HepG2 (cell line): ENCODE measurements around the gene OR52L1. TPM values are rescaled to one million over a fixed set of nuclear protein-coding genes. Genes with fewer than 3 reads are reported as not detected.

Experiments
- ATAC-seq: fragments of 200-7000 bp; cut with Tn5 transposase; 3 replicates; pipeline ENCODE4 v1.9.1; 2020; ENCODE audit warnings: mild to moderate bottlenecking, moderate library complexity
- BruUV-seq: library from RNA; stranded (reverse); fragments of 400-500 nt; replicated peaks from 2 replicates; lab custom pipeline; 2021; lab: Mats Ljungman, UMichigan
- CTCF ChIA-PET: fragments of 300-600 bp; formaldehyde crosslinking; extraction: SDS; loops from one replicate; lab custom pipeline; 2021; ENCODE audit warnings: low total read pairs, inconsistent platforms, low intra/inter-chr PET ratio; lab: Yijun Ruan, JAX
- POLR2A ChIA-PET: fragments of 350-600 bp; sonication (Branson Sonifier 250); formaldehyde crosslinking; loops from one replicate; lab custom pipeline; 2020; ENCODE audit warnings: antibody characterized with exemption, inconsistent platforms; lab: Yijun Ruan, JAX
- DNase-seq: peaks from one replicate; pipeline ENCODE4 v3.0.0-alpha.2; 2015; ENCODE audit warnings: low spot score
- FAIRE-seq: peaks from 3 replicates; lab custom pipeline; 2011; peaks lifted over from hg19 to GRCh38; lab: Jason Lieb, UNC
- H2AFZ ChIP-seq: one replicate; pipeline ENCODE4 v1.6.1; 2011; ENCODE audit warnings: low read length, inconsistent platforms
- H3K27ac ChIP-seq: fragments of 300-600 bp; 3 replicates; pipeline ENCODE4 v1.8.0; 2011; ENCODE audit warnings: mixed run types, mild to moderate bottlenecking, mixed read lengths, low read length, inconsistent platforms; ENCODE audit not compliant: insufficient read depth; ENCODE audit errors: extremely low read length
- H3K27me3 ChIP-seq, 2 experiments: fragments of 200-600 bp in 1 of 2; 2 replicates in 1 of 2; 3 replicates in 1 of 2; pipeline versions ENCODE4 v1.6.0 to v1.8.0; 2011; ENCODE audit warnings: low read length in 2 of 2, mild to moderate bottlenecking in 2 of 2, moderate library complexity in 2 of 2, inconsistent platforms in 1 of 2; ENCODE audit not compliant: insufficient read depth in 2 of 2, control insufficient read depth in 1 of 2
- H3K36me3 ChIP-seq, 2 experiments: fragments of 200-600 bp in 1 of 2; replicated peaks in 1 of 2; 2 replicates in 1 of 2; 3 replicates in 1 of 2; pipeline versions ENCODE4 v1.5.1 to v1.8.0; 2011; ENCODE audit warnings: low read length in 2 of 2, inconsistent platforms in 1 of 2; ENCODE audit not compliant: insufficient read depth in 2 of 2, control insufficient read depth in 1 of 2
- H3K4me1 ChIP-seq: 2 replicates; pipeline ENCODE4 v1.5.1; 2012; ENCODE audit warnings: low read length, inconsistent platforms; ENCODE audit not compliant: insufficient read depth
- H3K4me2 ChIP-seq: 2 replicates; pipeline ENCODE4 v1.6.0; 2011; ENCODE audit warnings: low read depth, low read length, inconsistent platforms
- H3K4me3 ChIP-seq, 3 experiments: fragments of 200-600 bp in 1 of 3; sonication (generic), shearing (Covaris generic) in 1 of 3; replicated peaks in 1 of 3; 2 replicates each; pipeline ENCODE4 v1.5.1; 2011 to 2016; ENCODE audit warnings: low read length in 3 of 3, inconsistent platforms in 2 of 3, low read depth in 2 of 3, mild to moderate bottlenecking in 2 of 3, control low read depth in 1 of 3, mixed read lengths in 1 of 3; ENCODE audit not compliant: insufficient read depth in 1 of 3
- H3K79me2 ChIP-seq: one replicate; pipeline ENCODE4 v1.6.1; 2011; ENCODE audit warnings: low read length, inconsistent platforms; ENCODE audit not compliant: insufficient read depth
- H3K9ac ChIP-seq: 2 replicates; pipeline ENCODE4 v1.6.0; 2011; ENCODE audit warnings: mild to moderate bottlenecking, low read depth, low read length, inconsistent platforms; ENCODE audit not compliant: insufficient read depth
- H3K9me3 ChIP-seq: 2 replicates; pipeline ENCODE4 v1.5.1; 2012; ENCODE audit warnings: mild to moderate bottlenecking, low read length
- H4K20me1 ChIP-seq: 2 replicates; pipeline ENCODE4 v1.6.0; 2011; ENCODE audit warnings: inconsistent platforms, mild to moderate bottlenecking, low read length, moderate library complexity; ENCODE audit not compliant: insufficient read depth
- CHD2 ChIP-seq: IDR thresholded peaks from 2 replicates; pipeline ENCODE4 v1.6.1; 2011; ENCODE audit warnings: low read depth, low read length, improper control_type of control experiment
- FOXK1 ChIP-seq: sonication (generic); formaldehyde crosslinking; IDR thresholded peaks from 2 replicates; pipeline ENCODE4 v1.4.0; 2020; ENCODE audit warnings: low read depth, missing genetic modification reagents, borderline replicate concordance
- HIVEP1 ChIP-seq: sonication (generic); formaldehyde crosslinking; IDR thresholded peaks from 2 replicates; pipeline ENCODE4 v1.4.0; 2020; ENCODE audit warnings: mild to moderate bottlenecking, missing genetic modification reagents
- IKZF4 ChIP-seq: sonication (generic); formaldehyde crosslinking; IDR thresholded peaks from 2 replicates; pipeline ENCODE4 v1.5.1; 2020; ENCODE audit warnings: borderline replicate concordance, mild to moderate bottlenecking, low read depth, missing genetic modification reagents; ENCODE audit errors: not compliant biosample characterization
- MIER2 ChIP-seq: IDR thresholded peaks from 2 replicates; pipeline ENCODE4 v1.6.1; 2016; ENCODE audit warnings: missing biosample characterization, missing genetic modification reagents
- MYC ChIP-seq: sonication (generic); formaldehyde crosslinking; IDR thresholded peaks from 2 replicates; pipeline ENCODE4 v1.9.0; 2021; ENCODE audit warnings: missing genetic modification reagents, borderline replicate concordance
- RARA ChIP-seq: IDR thresholded peaks from 2 replicates; pipeline ENCODE4 v1.6.1; 2016; ENCODE audit warnings: missing genetic modification reagents, missing compliant biosample characterization
- RBAK ChIP-seq: sonication (generic); formaldehyde crosslinking; IDR thresholded peaks from 2 replicates; pipeline ENCODE4 v1.5.1; 2020; ENCODE audit warnings: mild to moderate bottlenecking, missing genetic modification reagents
- ZBTB21 ChIP-seq: sonication (generic); formaldehyde crosslinking; IDR thresholded peaks from 2 replicates; pipeline ENCODE4 v1.4.0; 2020; ENCODE audit warnings: missing genetic modification reagents
- ZNF160 ChIP-seq: sonication (generic); formaldehyde crosslinking; IDR thresholded peaks from 2 replicates; pipeline ENCODE4 v1.8.0; 2022; ENCODE audit warnings: mild to moderate bottlenecking, inconsistent platforms, missing genetic modification reagents
- ZNF501 ChIP-seq: sonication (generic); formaldehyde crosslinking; IDR thresholded peaks from 2 replicates; pipeline ENCODE4 v1.5.1; 2020; ENCODE audit warnings: mild to moderate bottlenecking, moderate library complexity, missing genetic modification reagents
- WGBS: methylation state at CpG from one replicate; pipeline ENCODE4 v1.1.6; 2017; ENCODE audit warnings: low lambda C conversion rate; 5-methylcytosine and 5-hydroxymethylcytosine counted together
- in situ Hi-C: cut with HindIII; loops from 2 replicates; pipeline ENCODE4 v1.10.0; 2017; ENCODE audit warnings: low pct_unique_long_range_greater_than_20kb; ENCODE audit not compliant: extremely low pct_ligation_motif_present
- intact Hi-C: fragments of 100-400 bp; cut with micrococcal nuclease; formaldehyde crosslinking; loops from one replicate; pipeline ENCODE4 v1.10.0; 2022; ENCODE audit not compliant: unreplicated experiment
- polyA plus RNA-seq, 8 experiments: library from polyadenylated mRNA; depleted of rRNA in 3 of 8; stranded (reverse) in 7 of 8; unstranded in 1 of 8; fragments of >200 nt; fragmentation: Illumina TruSeq in 4 of 8; extraction: Trizol in 4 of 8; gene quantifications; 2 replicates each; pipeline versions ENCODE4 v1.2.1 to v1.2.3, GENCODE V29; 2011 to 2016; ENCODE audit warnings: low read depth in 4 of 8, missing spikeins in 1 of 8, mixed read lengths in 1 of 8; ENCODE audit not compliant: insufficient read depth in 1 of 8
- total RNA-seq, 5 experiments: library from RNA; depleted of rRNA; stranded (reverse); fragments of >200 nt; fragmentation: Illumina TruSeq; extraction: Trizol; gene quantifications; 2 replicates each; pipeline ENCODE4 v1.2.3, GENCODE V29; 2016; ENCODE audit warnings: low read depth in 1 of 5
- TF ChIP-seq, protein P1 (sequence below): sonication (generic); formaldehyde crosslinking; IDR thresholded peaks from 2 replicates; pipeline ENCODE4 v1.8.1; 2022; ENCODE audit warnings: mild to moderate bottlenecking, missing genetic modification reagents
- TF ChIP-seq, protein P2 (sequence below): IDR thresholded peaks from 2 replicates; pipeline ENCODE4 v1.6.1; 2018; ENCODE audit warnings: missing genetic modification reagents
- TF ChIP-seq, protein P3 (sequence below): sonication (generic); formaldehyde crosslinking; IDR thresholded peaks from 2 replicates; pipeline ENCODE4 v1.4.0; 2020; ENCODE audit warnings: missing genetic modification reagents
- TF ChIP-seq, protein P4 (sequence below): sonication (generic); formaldehyde crosslinking; IDR thresholded peaks from 2 replicates; pipeline ENCODE4 v1.4.0; 2020; ENCODE audit warnings: mild to moderate bottlenecking, missing genetic modification reagents

OR52L1 gene
- total and polyA plus RNA-seq, 2 of the 13 experiments (the other 11 are each of a cell fraction or from before 2014, with no cell fraction given), result not detected

DNA sequence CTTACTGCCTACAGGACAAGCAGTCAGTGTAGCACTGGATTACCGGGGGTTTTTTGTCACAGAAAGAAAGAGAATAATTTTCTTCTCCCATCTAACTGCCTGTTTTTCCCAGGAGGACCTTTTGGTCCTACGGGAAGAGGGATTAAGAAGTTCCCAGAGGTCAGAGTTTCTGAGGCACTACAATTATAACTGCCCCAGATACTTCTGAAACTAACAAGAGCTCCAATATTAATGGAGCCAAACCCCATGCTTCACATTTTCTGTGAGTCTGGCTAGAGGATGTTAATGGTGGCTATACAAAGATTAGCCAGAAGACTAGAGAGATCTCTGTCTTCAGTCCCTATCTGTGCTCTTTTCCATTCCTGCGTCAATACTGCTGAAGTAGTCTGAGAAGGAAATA is 44.8 kb downstream of the OR52L1 start, which contains the start of gene OR56A3:
TSS of gene OR56A3 (plus strand) at position 301 of the 400 bp plus-strand sequence. CDS start 5,096 bp downstream, outside the sequence.
- WGBS, result 3% methylated on average over 3 of the region's 3 CpGs
- Histone ChIP-seq H3K9ac (no peak within 1 kb of the TSS), H3K4me1 (no peaks in the 10 kb centered on the region), H3K79me2 (no peaks in the 10 kb centered on the region), H4K20me1 (no peaks in the 10 kb centered on the region), H3K36me3 (no peaks in the 10 kb centered on the region), H3K4me2 (no peak within 1 kb of the TSS), H3K4me3 (no peak within 1 kb of the TSS), H2AFZ (no peak within 1 kb of the TSS), H3K27me3 (peaks cover 0 to 8% of the 10 kb centered on the region in 2 experiments; a peak in 2 of 5 replicates), H3K9me3 (no peaks in the 10 kb centered on the region), H3K27ac (no peak within 1 kb of the TSS)
- DNase-seq (no peak), ATAC-seq (no peak), FAIRE-seq (no peak)
- CTCF ChIA-PET, result no interaction called here
- POLR2A ChIA-PET, result no interaction called here
- intact Hi-C loops (no loop called here), in situ Hi-C loops (no loop called here)
- no TSS peak for BruUV-seq
- no peak for TF ChIP-seq HIVEP1 (CRISPR knock-in tag)
- TF ChIP-seq, protein P1, sequence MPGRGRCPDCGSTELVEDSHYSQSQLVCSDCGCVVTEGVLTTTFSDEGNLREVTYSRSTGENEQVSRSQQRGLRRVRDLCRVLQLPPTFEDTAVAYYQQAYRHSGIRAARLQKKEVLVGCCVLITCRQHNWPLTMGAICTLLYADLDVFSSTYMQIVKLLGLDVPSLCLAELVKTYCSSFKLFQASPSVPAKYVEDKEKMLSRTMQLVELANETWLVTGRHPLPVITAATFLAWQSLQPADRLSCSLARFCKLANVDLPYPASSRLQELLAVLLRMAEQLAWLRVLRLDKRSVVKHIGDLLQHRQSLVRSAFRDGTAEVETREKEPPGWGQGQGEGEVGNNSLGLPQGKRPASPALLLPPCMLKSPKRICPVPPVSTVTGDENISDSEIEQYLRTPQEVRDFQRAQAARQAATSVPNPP (CRISPR knock-in tag), result no peak
- no peak for TF ChIP-seq RARA (CRISPR knock-in tag)

DNA sequence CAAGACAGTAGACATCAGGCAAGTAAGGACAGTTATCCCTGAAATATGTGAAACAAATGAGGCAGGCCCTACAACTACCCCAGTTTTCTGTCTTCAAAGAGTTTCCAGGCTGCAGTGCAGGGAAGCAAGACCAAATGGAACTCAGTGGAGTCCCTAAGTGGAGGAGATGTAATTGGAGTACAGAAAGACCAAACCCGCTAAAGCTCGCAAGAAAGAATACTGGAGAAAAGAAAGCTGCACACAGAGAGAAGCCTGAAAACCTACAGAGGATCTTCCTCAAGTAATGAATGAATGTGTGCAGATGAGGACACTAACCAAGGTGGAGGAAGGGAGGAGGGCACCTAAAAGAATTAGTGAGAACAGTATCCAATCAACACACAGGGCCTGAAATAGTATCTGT is 46.0 kb downstream of the OR52L1 start:
- ChIA-PET POLR2A (no interaction called here), CTCF (no interaction called here)
- H3K4me2 ChIP-seq, result no peak overlapping the region
- DNase-seq, result no peak
- H3K9me3 ChIP-seq, result no peaks in the 10 kb centered on the region
- intact Hi-C loops, result no loop called here
- in situ Hi-C loops, result no loop called here
- no peak for ATAC-seq
- H2AFZ ChIP-seq, result no peak overlapping the region
- peaks cover 0 to 8% of the 10 kb centered on the region in 2 experiments; a peak in 2 of 5 replicates for H3K27me3 ChIP-seq
- no peaks in the 10 kb centered on the region for H3K36me3 ChIP-seq
- BruUV-seq, result no TSS peak
- no peak overlapping the region for H3K4me3 ChIP-seq
- no peaks in the 10 kb centered on the region for H3K79me2 ChIP-seq
- H4K20me1 ChIP-seq, result no peaks in the 10 kb centered on the region
- WGBS, result 88% methylated on average over 2 of the region's 2 CpGs
- no peaks in the 10 kb centered on the region for H3K4me1 ChIP-seq
- no peak overlapping the region for H3K9ac ChIP-seq
- H3K27ac ChIP-seq, result no peak overlapping the region
- no peak for FAIRE-seq
- TF ChIP-seq IKZF4 (CRISPR knock-in tag) (no peak), ZBTB21 (CRISPR knock-in tag) (no peak), ZNF160 (CRISPR knock-in tag) (no peak), CHD2 (no peak), FOXK1 (no peak), ZNF501 (CRISPR knock-in tag) (no peak), MYC (CRISPR knock-in tag) (no peak), RBAK (CRISPR knock-in tag) (no peak), MIER2 (CRISPR knock-in tag) (no peak)
- TF ChIP-seq, protein P2, sequence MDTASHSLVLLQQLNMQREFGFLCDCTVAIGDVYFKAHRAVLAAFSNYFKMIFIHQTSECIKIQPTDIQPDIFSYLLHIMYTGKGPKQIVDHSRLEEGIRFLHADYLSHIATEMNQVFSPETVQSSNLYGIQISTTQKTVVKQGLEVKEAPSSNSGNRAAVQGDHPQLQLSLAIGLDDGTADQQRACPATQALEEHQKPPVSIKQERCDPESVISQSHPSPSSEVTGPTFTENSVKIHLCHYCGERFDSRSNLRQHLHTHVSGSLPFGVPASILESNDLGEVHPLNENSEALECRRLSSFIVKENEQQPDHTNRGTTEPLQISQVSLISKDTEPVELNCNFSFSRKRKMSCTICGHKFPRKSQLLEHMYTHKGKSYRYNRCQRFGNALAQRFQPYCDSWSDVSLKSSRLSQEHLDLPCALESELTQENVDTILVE (CRISPR knock-in tag), result no peak
- TF ChIP-seq, protein P3, sequence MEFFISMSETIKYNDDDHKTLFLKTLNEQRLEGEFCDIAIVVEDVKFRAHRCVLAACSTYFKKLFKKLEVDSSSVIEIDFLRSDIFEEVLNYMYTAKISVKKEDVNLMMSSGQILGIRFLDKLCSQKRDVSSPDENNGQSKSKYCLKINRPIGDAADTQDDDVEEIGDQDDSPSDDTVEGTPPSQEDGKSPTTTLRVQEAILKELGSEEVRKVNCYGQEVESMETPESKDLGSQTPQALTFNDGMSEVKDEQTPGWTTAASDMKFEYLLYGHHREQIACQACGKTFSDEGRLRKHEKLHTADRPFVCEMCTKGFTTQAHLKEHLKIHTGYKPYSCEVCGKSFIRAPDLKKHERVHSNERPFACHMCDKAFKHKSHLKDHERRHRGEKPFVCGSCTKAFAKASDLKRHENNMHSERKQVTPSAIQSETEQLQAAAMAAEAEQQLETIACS (CRISPR knock-in tag), result no peak
- TF ChIP-seq, protein P4, sequence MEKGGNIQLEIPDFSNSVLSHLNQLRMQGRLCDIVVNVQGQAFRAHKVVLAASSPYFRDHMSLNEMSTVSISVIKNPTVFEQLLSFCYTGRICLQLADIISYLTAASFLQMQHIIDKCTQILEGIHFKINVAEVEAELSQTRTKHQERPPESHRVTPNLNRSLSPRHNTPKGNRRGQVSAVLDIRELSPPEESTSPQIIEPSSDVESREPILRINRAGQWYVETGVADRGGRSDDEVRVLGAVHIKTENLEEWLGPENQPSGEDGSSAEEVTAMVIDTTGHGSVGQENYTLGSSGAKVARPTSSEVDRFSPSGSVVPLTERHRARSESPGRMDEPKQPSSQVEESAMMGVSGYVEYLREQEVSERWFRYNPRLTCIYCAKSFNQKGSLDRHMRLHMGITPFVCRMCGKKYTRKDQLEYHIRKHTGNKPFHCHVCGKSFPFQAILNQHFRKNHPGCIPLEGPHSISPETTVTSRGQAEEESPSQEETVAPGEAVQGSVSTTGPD (CRISPR knock-in tag), result no peak
